NT2/D1 (cell line): ENCODE measurements around the gene EXOC6.

Source experiments
- SUZ12 ChIP-seq: IDR thresholded peaks from 2 replicates; pipeline ENCODE4 v1.6.1; 2011; ENCODE audit not compliant: insufficient read length, insufficient read depth; ENCODE audit errors: extremely low read depth
- ZNF274 ChIP-seq: IDR thresholded peaks from 2 replicates; pipeline ENCODE4 v1.6.1; 2011; ENCODE audit warnings: mild to moderate bottlenecking, low read depth, low read length

DNA sequence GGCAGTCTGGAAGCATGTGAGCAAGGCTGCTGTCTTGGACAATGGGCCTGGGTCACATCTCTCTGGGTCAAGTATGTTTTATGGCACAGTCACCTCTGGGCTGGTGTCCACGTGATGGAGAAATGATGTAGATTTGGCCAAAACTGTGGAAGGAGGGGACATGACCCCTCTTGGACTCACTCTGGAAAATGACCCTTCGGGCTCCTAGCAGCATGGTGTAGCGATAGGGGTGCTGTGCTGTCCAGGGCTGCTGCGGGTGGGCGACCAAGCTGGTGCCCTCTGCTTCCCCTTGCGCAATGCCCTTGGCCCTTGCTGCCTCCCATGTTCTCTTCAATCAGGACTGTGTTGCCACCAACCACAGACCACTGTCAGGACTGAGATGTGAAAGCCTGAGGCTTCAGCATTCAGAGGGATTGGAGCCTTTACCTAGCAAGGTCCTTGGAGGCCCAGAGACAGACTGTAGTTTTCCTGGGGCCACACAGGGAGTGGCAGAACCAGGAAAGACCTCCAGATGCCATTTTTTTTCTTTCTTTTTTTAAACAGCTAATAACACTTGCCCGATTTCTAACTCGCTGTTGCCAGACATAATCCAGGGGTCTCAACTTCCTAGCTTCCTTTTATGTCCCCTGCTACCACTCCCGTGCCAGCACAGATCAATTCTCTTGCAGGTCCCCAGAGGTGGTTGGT is 231.5 kb downstream of the EXOC6 start:
- TF ChIP-seq SUZ12 (no peak), ZNF274 (no peak)
